Measurements from ENCODE around the gene BMPR2. TPM values are rescaled to one million over a fixed set of nuclear protein-coding genes. Genes with fewer than 3 reads are reported as not detected.

The BMPR2 gene
- polyA plus RNA-seq, 3 donors from 2014 or later, result 1.4 to 5.4 (median 2.8) TPM

- Mint-ChIP-seq H3K4me1 (peaks cover 11% of the 10 kb centered on the region in 2 donors), H3K36me3 (no peaks in the 10 kb centered on the region), H3K27ac (no peak overlapping the region), H3K27me3 (ENCODE audit: low read depth in 3 of 3) (no peaks in the 10 kb centered on the region), H3K4me3 (no peak overlapping the region), H3K9me3 (no peaks in the 10 kb centered on the region)
- no peak for DNase-seq
Observed at GRCh38 chr2:202444000-202444399, 67.9 kb downstream of the BMPR2 start.

GRCh38 chr2:202449344-202449743 lies 73.2 kb downstream of the BMPR2 start:
- no peak for DNase-seq
- Mint-ChIP-seq H3K27me3 (ENCODE audit: low read depth in 3 of 3) (no peaks in the 10 kb centered on the region), H3K9me3 (no peaks in the 10 kb centered on the region), H3K27ac (no peak overlapping the region), H3K4me3 (no peak overlapping the region), H3K36me3 (peaks cover 0 to 4% (median 0%) of the 10 kb centered on the region in 3 donors), H3K4me1 (peaks cover 1 to 8% of the 10 kb centered on the region in 2 donors)

GRCh38 chr2:202450785-202451184 lies 74.7 kb downstream of the BMPR2 start:
- Mint-ChIP-seq H3K4me1 (peaks cover 1 to 8% of the 10 kb centered on the region in 2 donors), H3K36me3 (peaks cover 0 to 4% (median 0%) of the 10 kb centered on the region in 3 donors), H3K9me3 (no peaks in the 10 kb centered on the region), H3K4me3 (no peak overlapping the region), H3K27me3 (ENCODE audit: low read depth in 3 of 3) (no peaks in the 10 kb centered on the region), H3K27ac (no peak overlapping the region)
- no peak for DNase-seq

GRCh38 chr2:202452744-202453143 lies 76.6 kb downstream of the BMPR2 start:
- H3K27ac Mint-ChIP-seq, result no peak overlapping the region
- no peak overlapping the region for H3K4me3 Mint-ChIP-seq
- no peak for DNase-seq
- H3K4me1 Mint-ChIP-seq, result peaks cover 1 to 8% of the 10 kb centered on the region in 2 donors
- peaks cover 0 to 4% (median 0%) of the 10 kb centered on the region in 3 donors for H3K36me3 Mint-ChIP-seq
- no peaks in the 10 kb centered on the region for H3K9me3 Mint-ChIP-seq
- no peaks in the 10 kb centered on the region for H3K27me3 Mint-ChIP-seq (ENCODE audit: low read depth in 3 of 3)

- no peaks in the 10 kb centered on the region for H3K27me3 Mint-ChIP-seq (ENCODE audit: low read depth in 3 of 3)
Observed at GRCh38 chr2:202454536-202454935, 78.4 kb downstream of the BMPR2 start.

GRCh38 chr2:202455114-202455513 lies 79.0 kb downstream of the BMPR2 start:
- Mint-ChIP-seq H3K9me3 (no peaks in the 10 kb centered on the region), H3K27ac (no peak overlapping the region), H3K27me3 (ENCODE audit: low read depth in 3 of 3) (no peaks in the 10 kb centered on the region), H3K4me3 (no peak overlapping the region), H3K36me3 (peaks cover 0 to 4% (median 0%) of the 10 kb centered on the region in 3 donors), H3K4me1 (peaks cover 0 to 13% of the 10 kb centered on the region in 2 donors)
- DNase-seq, result no peak

More at GRCh38 chr2:202454536-202454935, 78.4 kb downstream of the BMPR2 start:
- Mint-ChIP-seq H3K36me3 (peaks cover 0 to 2% (median 0%) of the 10 kb centered on the region in 3 donors), H3K4me1 (peaks cover 0 to 9% of the 10 kb centered on the region in 2 donors), H3K27ac (no peak overlapping the region), H3K9me3 (no peaks in the 10 kb centered on the region), H3K4me3 (no peak overlapping the region)
- no peak for DNase-seq

GRCh38 chr2:202460119-202460518 lies 84.0 kb downstream of the BMPR2 start:
- H3K27me3 Mint-ChIP-seq (ENCODE audit: low read depth in 3 of 3), result peaks cover 0 to 1% (median 0%) of the 10 kb centered on the region in 3 donors
- peaks cover 0 to 5% of the 10 kb centered on the region in 2 donors for H3K4me1 Mint-ChIP-seq
- H3K36me3 Mint-ChIP-seq, result peaks cover 0 to 4% (median 4%) of the 10 kb centered on the region in 3 donors
- H3K9me3 Mint-ChIP-seq, result no peaks in the 10 kb centered on the region
- DNase-seq, result no peak
- no peak overlapping the region for H3K27ac Mint-ChIP-seq
- no peak overlapping the region for H3K4me3 Mint-ChIP-seq

GRCh38 chr2:202479090-202479489 lies 103.0 kb downstream of the BMPR2 start:
- no peaks in the 10 kb centered on the region for H3K9me3 Mint-ChIP-seq
- DNase-seq, result no peak
- no peaks in the 10 kb centered on the region for H3K27me3 Mint-ChIP-seq (ENCODE audit: low read depth in 3 of 3)
- H3K36me3 Mint-ChIP-seq, result peaks cover 3 to 9% (median 6%) of the 10 kb centered on the region in 3 donors
- no peaks in the 10 kb centered on the region for H3K4me1 Mint-ChIP-seq
- H3K27ac Mint-ChIP-seq, result peak overlapping the region in 1 of 6 donors; percentile 53
- H3K4me3 Mint-ChIP-seq, result no peak overlapping the region

- no peak overlapping the region for H3K4me3 Mint-ChIP-seq
- H3K36me3 Mint-ChIP-seq, result peaks cover 3 to 9% (median 6%) of the 10 kb centered on the region in 3 donors
Observed at GRCh38 chr2:202479610-202480009, 103.5 kb downstream of the BMPR2 start.

GRCh38 chr2:202486351-202486750 lies 110.2 kb downstream of the BMPR2 start:
- no peak for DNase-seq
- Mint-ChIP-seq H3K27ac (no peak overlapping the region), H3K9me3 (no peaks in the 10 kb centered on the region), H3K4me1 (no peaks in the 10 kb centered on the region), H3K4me3 (no peak overlapping the region), H3K36me3 (peaks cover 3 to 9% (median 9%) of the 10 kb centered on the region in 3 donors), H3K27me3 (ENCODE audit: low read depth in 3 of 3) (no peaks in the 10 kb centered on the region)

More at GRCh38 chr2:202479610-202480009, 103.5 kb downstream of the BMPR2 start:
- no peak for DNase-seq
- no peaks in the 10 kb centered on the region for H3K9me3 Mint-ChIP-seq
- no peaks in the 10 kb centered on the region for H3K4me1 Mint-ChIP-seq
- H3K27ac Mint-ChIP-seq, result no peak overlapping the region
- no peaks in the 10 kb centered on the region for H3K27me3 Mint-ChIP-seq (ENCODE audit: low read depth in 3 of 3)

- H3K4me1 Mint-ChIP-seq, result no peaks in the 10 kb centered on the region
- no peak for DNase-seq
- no peaks in the 10 kb centered on the region for H3K27me3 Mint-ChIP-seq (ENCODE audit: low read depth in 3 of 3)
- H3K9me3 Mint-ChIP-seq, result no peaks in the 10 kb centered on the region
- H3K4me3 Mint-ChIP-seq, result no peak overlapping the region
- H3K27ac Mint-ChIP-seq, result no peak overlapping the region
- H3K36me3 Mint-ChIP-seq, result peaks cover 0 to 5% (median 4%) of the 10 kb centered on the region in 3 donors
Observed at GRCh38 chr2:202488671-202489070, 112.5 kb downstream of the BMPR2 start.

GRCh38 chr2:202490479-202490878 lies 114.4 kb downstream of the BMPR2 start:
- no peak for DNase-seq
- no peak overlapping the region for H3K27ac Mint-ChIP-seq
- H3K36me3 Mint-ChIP-seq, result peaks cover 0 to 8% (median 8%) of the 10 kb centered on the region in 3 donors
- no peaks in the 10 kb centered on the region for H3K27me3 Mint-ChIP-seq (ENCODE audit: low read depth in 3 of 3)
- no peaks in the 10 kb centered on the region for H3K9me3 Mint-ChIP-seq
- H3K4me1 Mint-ChIP-seq, result no peaks in the 10 kb centered on the region
- H3K4me3 Mint-ChIP-seq, result no peak overlapping the region

- Mint-ChIP-seq H3K27ac (no peak overlapping the region), H3K27me3 (ENCODE audit: low read depth in 3 of 3) (no peaks in the 10 kb centered on the region), H3K4me1 (no peaks in the 10 kb centered on the region), H3K4me3 (no peak overlapping the region), H3K9me3 (no peaks in the 10 kb centered on the region), H3K36me3 (peaks cover 0 to 8% (median 8%) of the 10 kb centered on the region in 3 donors)
- DNase-seq, result no peak
Observed at GRCh38 chr2:202491514-202491913, 115.4 kb downstream of the BMPR2 start.

- H3K27me3 Mint-ChIP-seq (ENCODE audit: low read depth in 3 of 3), result no peaks in the 10 kb centered on the region
- H3K4me3 Mint-ChIP-seq, result no peak overlapping the region
- DNase-seq, result no peak
- H3K27ac Mint-ChIP-seq, result no peak overlapping the region
- H3K4me1 Mint-ChIP-seq, result no peaks in the 10 kb centered on the region
- no peaks in the 10 kb centered on the region for H3K9me3 Mint-ChIP-seq
- peaks cover 0 to 8% (median 4%) of the 10 kb centered on the region in 3 donors for H3K36me3 Mint-ChIP-seq
Observed at GRCh38 chr2:202494300-202495229, 118.4 kb downstream of the BMPR2 start.
